ENCODE measurements around the gene CRYBG1.
"Not testable (repeated sequence)": the region's sequence is repeated elsewhere in the genome, so short reads cannot be mapped to it uniquely, and the experiment has no call there.

Gene CRYBG1

DNA sequence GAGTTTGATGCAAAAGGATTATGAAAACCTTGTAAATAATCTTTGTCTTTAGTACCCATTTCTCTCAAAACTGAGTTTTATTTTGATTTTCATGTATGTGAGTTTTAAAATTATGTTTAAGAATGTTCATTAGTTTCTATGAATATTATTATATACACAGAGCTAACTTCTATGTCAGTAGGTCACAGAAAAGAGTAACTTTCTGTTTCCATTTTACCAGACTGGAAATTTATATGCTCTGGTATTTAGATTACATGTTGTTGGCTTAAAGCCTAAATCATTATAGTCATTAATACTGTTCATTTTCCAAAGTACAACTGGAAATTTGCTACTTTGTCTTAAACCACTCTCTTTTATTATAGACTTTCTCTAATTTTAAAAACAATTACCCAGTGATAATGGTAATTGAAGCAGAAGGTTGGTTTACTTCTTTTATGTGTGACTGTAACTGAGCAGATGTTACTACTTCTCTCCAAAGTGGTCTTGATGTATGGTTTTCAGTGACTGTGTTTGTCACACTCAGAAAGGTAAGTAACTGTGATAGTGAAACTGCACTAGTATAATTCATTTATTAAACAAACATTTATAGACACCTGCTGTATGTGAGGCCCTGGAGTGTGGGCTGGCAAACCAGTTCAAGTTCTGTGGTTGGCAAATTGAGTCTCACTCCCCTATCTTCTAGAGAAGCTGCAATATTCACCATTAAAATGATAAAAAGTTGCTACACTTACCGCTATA is 13.2 kb downstream of the CRYBG1 start:
- DNase-seq (ENCODE audit: low read depth in 2 of 2, low spot score in 1 of 2), result no peak

DNA sequence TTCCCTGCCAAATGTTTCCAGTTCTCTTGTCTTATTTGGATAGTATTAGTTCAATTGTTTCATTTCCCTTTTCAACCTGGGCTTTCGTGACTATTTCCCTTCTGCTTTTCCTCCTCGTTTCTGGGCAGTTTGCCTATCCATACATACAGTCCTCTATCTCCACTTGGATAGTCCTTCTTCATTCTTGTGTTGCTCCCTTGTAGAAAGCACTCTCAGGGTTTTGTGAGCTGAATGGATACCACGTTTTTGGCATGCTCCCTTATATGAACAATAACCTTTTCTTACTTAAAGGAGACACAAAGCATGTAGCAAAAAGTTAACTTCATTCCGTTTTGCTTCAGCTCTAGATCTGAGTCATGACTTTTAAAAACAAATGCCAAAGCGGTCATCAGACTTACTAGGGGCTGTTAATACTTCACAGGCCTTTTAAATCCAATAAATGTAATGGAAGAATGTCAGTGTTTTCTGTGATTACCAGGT is 16.6 kb downstream of the CRYBG1 start:
- DNase-seq (ENCODE audit: low read depth in 2 of 2, low spot score in 1 of 2), result no peak

DNA sequence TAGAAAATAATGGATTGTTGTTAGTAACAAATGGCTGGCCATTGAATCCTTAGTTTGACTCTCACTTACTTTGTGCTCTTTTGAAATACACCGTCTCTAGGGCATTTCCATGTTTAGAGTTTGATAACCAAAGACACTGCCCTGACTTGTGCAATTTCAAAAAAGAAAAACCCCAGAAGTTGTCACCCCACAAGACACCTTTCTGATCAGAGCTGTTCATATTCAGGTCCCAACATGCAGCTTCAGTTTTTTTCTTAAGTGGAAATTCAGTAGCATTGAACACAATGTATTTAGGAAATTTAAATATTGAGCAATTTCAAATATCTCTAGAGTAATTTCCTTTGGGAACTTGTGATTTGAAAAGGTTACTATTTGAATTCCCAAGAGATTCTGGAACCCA is 19.4 kb downstream of the CRYBG1 start:
- no peak for DNase-seq (ENCODE audit: low read depth in 2 of 2, low spot score in 1 of 2)

DNA sequence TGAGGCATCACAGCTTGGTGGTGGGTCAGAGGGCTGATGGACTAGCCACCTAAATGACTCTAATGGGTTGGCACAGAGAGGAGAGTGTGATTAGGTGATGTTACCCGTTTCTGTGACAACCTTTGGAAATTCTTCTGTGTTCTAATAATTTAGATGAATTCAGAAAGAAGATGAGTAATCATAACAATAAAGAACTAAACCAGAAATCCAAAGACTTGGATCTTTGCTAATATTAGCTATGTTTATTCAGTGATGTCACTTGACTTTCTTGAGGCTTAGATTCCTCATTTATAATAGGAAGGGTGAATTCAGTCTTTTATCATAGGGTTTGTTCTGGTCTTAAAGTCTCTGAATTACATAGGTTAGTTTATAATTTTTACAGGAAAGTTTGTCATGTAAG is 19.9 kb downstream of the CRYBG1 start:
- DNase-seq (ENCODE audit: low read depth in 2 of 2, low spot score in 1 of 2), result no peak

DNA sequence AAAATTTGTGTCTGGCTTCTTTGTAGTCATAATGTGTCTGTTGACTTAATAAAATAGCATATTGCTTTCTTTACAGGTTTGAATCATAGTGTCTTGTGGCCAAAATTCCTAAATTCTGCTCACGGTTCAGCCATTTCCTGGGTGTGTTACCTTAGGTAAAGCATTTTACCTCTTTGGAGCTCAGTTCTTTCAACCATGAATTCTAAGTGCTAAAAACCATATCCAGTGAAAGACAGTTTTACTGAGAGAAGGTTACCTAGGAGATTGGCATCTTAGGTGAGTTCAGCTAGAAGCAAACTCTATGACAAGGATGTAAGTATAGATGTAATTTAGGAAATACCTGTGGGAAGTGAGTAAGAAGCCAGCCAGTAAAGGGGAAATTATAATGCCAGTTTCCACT is 20.7 kb downstream of the CRYBG1 start:
- DNase-seq (ENCODE audit: low read depth in 2 of 2, low spot score in 1 of 2), result no peak

DNA sequence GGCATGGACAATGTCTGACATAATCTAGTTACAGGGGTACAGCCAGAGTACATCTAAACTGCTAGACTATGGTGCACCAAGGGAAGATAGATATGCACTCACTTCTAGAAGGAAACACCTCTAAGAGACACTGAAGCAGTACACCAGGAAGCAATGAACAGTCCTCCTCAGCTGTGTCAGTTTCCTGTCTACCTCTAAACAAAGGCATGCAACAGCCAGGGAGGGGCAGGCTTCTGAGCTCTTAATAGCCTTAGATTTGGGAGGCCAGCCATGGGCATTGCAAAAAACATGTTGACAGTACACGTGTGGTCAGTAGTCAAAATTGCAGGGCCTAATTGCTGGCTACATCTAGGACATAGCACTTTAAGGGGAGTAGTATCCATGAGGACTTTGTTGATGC is 21.4 kb downstream of the CRYBG1 start:
- DNase-seq (ENCODE audit: low read depth in 2 of 2, low spot score in 1 of 2), result no peak

DNA sequence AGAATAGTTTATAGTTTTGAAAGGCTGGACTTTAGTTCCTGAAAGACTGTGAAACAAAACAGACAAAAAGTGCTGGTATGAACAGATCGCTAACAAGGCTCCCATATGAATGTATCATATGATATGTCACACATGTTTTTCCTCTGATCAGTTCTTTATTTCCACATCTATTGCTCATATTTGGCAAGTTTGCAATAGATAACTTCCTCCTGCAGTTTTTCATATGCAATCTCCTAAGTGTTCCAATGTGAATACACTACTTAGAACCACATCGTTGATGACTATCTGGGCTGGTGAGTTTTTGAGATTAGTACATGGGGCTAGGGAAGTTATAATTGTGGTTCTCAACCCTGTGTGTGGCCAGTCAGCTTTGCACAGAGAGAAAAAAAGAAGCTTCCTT is 23.1 kb downstream of the CRYBG1 start:
- no peak for DNase-seq (ENCODE audit: low read depth in 2 of 2, low spot score in 1 of 2)

DNA sequence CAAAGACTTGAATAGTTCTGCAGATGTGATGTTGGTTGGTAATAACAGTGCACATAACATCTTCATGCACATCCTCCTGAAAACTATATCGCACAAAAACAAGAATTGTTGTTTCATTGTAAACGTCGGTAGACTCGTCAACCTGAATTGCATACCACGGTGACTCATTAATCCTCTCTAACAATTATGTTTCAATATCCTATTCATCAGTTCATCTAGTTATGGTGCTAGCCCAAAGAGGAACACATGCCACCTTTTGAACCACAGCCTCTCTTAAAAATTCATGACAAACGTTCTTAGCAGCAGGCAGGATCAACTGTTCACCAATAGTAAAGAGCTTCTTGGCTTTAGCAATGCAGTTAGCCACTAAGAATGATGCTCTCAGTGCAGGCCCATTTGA is 25.0 kb downstream of the CRYBG1 start:
- DNase-seq (ENCODE audit: low read depth in 2 of 2, low spot score in 1 of 2), result no peak

DNA sequence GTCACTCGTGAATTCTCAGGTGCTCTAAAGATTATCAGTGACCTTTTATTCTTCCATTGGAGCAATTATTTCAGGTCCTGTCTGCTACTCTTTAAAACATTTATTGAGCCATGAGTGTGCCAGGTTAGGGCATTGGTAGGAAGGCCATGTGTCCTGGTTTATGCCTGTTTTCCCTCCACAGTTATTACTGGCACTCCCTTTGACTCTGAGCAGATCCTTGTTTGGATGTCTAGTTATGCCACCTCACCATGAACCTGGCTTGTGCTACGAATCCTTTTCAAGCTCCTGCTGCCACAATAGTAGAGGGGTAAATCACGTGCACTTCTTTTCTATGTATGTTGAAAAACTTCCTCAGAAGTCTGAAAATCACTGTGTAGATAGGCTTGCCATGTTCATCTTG is 27.4 kb downstream of the CRYBG1 start:
- no peak for DNase-seq (ENCODE audit: low read depth in 2 of 2, low spot score in 1 of 2)

DNA sequence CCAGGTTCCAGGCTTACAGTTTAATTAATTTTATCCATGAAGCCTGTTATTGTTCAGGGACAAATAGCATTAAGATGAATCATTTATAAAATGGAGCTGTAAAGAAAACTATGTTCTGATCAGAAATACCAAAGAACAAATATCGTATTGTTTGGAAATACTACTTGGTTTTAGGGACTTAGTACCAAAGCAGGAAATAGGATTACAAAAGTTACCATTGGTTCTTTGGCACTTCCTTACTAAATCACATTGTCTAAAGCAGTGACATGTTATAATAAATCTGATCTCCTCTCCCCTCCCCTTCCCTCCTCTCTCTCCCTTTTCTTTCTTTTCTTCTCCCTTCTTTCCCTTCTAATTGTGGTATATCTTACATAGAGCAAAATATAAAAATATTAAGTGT is 29.6 kb downstream of the CRYBG1 start:
- DNase-seq (ENCODE audit: low read depth in 2 of 2, low spot score in 1 of 2), result no peak

DNA sequence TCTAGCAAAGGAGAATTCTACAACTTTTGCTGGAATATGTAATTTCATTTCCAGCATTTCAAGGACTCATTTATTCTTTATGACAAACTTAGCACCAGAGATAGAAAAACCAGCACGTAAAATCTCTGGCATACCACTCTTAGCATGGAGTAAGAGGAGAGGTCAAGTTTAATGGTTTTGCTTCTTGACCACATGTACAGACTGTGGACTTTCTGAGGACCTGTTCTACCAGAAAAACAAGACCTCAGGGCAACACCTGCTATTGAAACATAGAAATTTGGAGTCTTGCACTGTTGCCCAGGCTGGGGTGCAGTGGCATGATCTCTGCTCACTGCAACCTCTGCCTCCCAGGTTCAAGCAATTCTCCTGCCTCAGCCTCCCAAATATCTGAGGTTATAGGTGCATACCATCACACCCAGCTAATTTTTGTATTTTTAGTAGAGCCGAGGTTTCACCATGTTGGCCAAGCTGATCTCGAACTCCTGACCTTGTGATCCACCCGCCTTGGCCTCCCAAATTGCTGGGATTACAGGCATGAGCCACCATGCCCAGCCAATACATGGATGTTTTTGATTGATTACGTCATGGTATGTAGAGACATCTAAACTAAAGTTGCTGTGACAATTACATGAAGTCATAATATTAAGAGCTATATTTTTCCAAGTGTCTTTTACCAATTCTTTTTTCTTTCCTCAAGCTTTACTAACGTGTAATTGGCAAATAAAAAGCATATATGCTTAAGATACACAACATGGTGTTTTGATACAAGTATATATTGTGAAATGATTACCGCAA is 36.1 kb downstream of the CRYBG1 start:
- DNase-seq (ENCODE audit: low read depth in 2 of 2, low spot score in 1 of 2), result no peak

DNA sequence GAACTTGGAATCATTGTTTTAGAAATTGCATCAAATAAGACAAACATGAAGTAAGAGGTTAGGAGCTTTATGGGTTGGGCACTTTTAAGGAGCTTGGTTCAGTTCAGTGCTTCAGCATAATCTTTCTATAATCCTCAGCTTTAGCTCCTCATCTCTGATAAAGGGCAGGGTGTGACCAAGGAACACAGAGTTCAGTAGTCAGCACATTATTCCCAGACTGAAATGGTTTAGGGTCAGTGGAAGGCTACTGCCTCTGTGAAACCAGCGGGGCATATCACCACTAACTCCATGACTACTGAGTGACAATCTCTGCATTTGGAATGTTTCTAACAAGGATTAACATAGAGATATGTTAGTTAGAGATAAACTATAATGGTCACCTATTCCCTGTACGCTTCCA is 36.9 kb downstream of the CRYBG1 start:
- DNase-seq (ENCODE audit: low read depth in 2 of 2, low spot score in 1 of 2), result no peak

DNA sequence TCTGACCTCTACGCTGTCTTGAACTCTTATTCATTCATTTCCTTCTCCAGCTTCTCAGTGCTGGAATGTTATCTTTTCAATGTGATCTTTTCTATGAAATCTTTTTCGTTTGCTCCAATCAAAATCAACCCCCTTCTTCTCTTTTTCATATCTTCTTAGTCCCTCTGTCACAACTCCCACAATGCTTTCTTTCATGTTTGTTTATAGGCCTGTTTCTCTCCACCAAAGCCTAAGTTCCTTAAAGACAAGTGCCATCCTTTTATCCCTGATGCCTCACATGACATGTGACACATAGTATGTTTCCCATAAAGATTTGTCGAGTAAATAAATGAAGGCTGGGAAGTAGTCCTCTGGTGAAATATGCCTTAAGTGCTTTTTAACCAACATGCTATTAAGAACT is 38.1 kb downstream of the CRYBG1 start:
- no peak for DNase-seq (ENCODE audit: low read depth in 2 of 2, low spot score in 1 of 2)

DNA sequence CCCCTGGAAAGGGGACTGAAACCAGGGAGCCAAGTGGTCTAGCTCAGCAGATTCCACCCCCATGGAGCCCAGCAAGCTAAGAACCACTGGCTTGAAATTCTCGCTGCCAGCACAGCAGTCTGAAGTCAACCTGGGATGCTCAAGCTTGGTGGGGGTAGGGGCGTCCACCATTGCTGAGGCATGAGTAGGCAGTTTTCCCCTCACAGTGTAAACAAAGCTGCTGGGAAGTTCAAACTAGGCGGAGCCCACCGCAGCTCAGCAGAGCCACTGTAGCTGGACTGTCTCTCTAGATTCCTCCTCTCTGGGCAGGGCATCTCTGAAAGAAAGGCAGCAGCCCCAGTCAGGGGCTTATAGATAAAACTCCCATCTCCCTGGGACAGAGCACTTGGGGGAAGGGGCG is 44.5 kb downstream of the CRYBG1 start:
- DNase-seq (ENCODE audit: low read depth in 2 of 2, low spot score in 1 of 2), result not testable (repeated sequence)

DNA sequence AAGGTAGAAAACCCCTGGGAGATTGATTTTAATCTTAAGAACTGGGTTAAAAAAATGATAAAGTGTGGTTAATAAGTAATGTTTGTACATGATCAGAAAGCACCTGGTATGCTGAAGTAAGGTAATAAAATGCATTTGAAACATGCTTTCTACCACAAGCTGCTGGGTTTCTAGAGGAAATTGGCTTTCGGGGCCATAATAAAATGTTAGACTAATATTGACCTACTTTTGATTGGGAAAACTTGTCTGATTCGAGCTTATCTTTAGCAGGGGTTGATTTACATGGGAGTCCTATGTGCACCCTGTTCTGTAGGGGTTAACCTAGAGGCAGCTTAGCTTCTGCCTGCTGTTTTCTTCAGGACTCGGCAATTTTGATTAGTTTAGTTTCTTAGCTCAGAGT is 50.5 kb downstream of the CRYBG1 start:
- no peak for DNase-seq (ENCODE audit: low read depth in 2 of 2, low spot score in 1 of 2)

DNA sequence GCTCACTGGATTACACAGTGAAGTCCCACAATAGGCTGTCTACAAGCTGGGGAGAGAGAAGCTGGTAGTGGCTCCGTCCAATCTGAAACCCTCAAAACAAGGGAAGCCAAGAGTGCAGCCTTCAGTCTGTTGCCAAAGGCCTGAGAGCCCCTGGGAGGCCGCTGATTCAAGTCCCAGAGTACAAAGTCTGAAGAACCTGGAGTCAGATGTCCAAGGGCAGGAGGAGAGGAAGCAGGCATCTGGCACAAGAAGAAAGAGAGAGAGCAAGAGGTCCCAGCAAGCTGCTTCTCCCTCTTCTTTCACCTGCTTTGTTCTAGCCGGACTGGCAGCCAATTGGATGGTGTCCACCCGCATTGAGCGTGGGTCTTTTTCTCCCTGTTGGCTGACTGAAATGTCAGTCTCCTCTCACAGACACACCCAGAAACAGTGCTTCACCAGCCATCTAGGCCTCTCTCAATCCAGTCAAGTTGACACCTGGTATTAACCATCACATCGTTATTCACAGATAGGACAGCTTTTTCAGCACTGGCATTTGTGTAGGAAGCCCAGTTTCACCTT is 51.2 kb downstream of the CRYBG1 start:
- no peak for DNase-seq (ENCODE audit: low read depth in 2 of 2, low spot score in 1 of 2)

DNA sequence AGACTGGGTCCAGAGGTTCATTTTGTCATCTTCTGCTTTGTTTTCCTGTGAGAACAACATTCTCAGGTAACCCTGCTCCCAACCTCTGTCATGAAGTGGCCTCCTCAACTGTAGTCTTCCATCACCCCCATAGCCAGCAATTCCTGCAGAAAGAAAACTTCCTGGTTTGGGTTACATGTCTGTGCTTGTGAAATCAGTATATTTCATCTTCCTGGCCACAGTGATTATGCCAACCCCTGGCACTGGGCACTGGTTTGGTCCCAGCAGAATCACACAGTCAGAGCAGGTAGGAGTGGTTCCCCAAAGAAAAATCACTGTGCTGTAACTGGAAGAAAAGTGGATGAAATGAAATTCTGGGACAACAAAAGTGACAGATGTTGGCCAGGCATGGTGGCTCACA is 52.5 kb downstream of the CRYBG1 start:
- no peak for DNase-seq (ENCODE audit: low read depth in 2 of 2, low spot score in 1 of 2)

DNA sequence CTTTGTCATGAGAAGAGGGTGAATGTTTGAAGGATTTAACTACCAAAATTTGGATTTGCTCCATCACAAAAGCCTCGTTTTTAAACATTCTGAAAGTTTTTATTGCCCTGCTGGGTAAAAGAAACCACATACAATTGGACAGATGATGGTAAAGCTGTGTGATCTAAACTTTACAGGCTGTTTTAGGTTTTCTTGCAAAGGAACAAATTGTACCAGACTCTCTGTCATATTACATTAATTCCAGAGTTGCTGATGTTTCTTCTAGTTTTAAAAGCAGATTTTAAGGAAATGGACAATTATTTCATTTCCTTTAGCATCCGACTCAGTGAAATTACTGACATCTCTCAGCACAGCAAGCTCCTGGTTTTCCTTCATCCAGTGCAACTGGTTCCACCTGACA is 53.2 kb downstream of the CRYBG1 start:
- no peak for DNase-seq (ENCODE audit: low read depth in 2 of 2, low spot score in 1 of 2)

DNA sequence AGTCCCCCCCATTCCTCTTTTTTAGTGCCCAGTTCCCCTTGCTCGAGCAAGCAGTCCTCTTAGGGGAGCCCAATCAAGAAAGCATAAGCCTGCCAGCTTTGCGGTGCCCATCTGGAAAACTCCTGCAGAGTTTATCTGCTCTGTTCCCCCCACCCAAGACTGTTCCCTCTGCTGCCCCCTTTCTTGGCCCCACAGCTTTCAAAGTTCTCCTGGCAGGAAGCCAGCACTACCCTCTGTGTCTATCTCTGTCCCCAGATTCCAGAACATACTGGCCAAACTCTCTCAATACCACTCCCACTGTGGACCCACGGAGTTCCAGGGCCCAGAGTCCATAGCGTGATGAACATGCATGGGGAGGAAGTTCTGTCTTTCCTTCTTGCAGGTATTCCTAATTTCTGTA is 55.4 kb downstream of the CRYBG1 start:
- no peak for DNase-seq (ENCODE audit: low read depth in 2 of 2, low spot score in 1 of 2)

DNA sequence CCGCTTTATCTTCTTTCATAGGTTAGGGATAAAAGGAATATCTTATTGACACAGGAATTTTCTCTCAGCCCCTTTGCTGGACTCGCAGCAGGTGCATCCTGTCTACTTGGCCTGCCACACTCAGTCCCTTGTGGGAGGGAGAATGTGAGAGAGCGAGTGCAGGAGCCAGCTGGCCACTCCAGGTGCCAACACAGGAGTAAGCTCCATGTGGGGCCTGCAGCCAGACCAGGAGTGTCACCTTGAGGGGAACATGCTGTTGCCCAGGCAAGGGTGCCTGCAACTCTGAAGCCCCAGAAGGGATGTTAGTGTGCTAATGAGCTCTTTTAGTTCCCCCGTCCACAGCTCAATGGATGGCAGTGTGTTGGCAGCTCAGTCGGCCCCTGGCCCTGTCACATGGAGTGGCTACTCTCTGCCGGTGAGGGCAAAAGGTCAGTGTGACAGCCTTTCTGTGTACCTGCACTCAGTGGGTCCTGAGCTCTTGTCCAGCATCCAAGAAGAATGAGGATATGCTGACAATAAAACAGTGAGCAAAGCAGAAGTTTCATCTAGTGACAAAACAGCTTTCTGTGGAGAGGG is 57.1 kb downstream of the CRYBG1 start:
- DNase-seq (ENCODE audit: low read depth in 2 of 2, low spot score in 1 of 2), result no peak

DNA sequence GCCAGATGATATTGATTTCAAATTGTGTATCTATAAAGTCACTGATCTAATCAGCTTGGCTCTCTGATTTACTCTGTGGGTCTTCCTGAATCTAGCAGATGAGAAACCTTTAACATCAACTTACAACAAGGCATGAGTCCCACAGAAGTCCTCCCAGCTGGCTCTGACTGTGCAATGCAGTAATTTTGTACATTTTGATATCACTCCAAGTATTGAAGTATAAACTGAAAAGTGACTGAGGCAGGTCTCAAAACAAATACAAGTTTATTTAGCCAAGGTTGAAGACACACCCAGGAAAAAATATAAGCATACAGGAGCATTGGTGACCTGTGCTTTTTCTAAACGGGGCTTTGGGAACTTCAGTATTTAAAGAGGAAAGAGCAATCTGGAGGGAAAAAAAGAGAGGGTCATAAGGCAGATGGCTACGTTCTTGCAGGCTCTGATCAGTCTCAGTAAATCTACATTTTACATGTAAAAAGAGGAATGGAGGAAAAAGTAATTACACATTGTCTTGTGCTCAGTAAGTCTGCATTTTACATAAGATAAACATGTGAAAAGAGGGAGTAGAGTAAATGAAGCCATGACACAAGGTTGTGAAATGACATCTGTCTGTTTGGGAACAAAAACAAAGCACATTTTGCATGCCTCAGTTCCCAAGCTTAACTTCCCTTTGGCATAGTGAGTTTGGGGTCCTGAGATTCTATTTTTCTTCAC is 59.5 kb downstream of the CRYBG1 start:
- no peak for DNase-seq (ENCODE audit: low read depth in 2 of 2, low spot score in 1 of 2)

Measured in stimulated activated CD8-positive, alpha-beta memory T cell treated with anti-CD3 and anti-CD28 coated beads, Interleukin-4, amount 100 ng/mL, for 4 hours (primary cell).